Measurements from ENCODE around the gene ANAPC2.

The ANAPC2 gene

DNA sequence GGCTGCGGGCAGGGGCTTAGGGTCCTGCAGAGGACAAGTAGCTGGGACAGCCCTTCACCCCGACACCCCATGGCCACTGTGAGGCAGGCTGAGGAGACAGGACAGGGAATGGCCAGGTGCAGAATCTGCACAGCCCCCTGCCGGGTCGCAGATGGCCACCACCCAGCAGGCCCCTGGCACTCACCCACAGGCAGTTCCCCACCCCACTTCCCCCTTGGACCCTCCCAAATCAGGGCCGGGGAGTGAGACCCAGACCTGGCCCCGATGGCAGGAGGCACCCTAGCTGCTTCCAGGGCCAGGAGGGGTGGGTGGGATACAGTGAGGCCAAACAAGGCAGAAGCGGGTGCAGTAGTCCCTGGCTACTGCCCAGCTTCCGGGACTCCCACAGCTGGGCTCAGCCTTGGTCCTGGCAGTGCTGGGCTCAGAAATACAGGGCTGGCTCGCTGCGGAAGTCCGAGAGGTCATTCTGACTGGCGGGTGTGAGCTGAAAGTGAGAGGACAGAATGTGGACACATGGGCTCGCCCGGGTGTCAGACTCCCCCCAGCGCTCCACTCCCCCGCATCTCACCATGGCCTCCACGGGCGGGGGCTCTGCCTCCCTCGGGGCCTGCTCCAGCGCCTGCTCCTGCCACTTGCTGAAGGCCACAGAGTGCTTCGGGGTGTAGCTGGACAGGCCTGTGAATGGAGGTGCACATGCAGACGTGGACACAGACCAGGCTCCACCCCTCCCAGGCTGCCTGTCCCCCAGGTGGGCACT lies 3.5 kb upstream of the ANAPC2 start:
- DNase-seq = no peak

DNA sequence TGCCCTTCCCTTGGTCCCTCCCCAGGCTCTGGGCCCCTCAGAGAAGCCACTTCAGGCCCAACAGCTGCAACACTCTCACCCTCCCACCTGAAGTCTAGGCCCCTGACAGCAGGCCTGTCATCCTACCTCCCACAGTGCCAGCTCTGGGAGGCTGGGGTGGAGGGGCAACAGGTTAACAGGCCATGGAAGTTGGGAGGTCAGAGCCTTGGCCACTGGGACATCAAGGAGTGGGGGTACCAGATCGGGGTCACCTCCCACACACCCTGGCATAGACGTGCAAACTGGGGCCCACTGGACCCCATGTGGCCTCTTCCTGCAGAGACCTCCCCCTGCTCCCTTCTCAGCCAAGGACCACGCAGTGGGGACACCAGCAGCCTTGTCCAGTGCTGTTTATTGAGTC lies 2.9 kb upstream of the ANAPC2 start:
- no peak for DNase-seq

DNA sequence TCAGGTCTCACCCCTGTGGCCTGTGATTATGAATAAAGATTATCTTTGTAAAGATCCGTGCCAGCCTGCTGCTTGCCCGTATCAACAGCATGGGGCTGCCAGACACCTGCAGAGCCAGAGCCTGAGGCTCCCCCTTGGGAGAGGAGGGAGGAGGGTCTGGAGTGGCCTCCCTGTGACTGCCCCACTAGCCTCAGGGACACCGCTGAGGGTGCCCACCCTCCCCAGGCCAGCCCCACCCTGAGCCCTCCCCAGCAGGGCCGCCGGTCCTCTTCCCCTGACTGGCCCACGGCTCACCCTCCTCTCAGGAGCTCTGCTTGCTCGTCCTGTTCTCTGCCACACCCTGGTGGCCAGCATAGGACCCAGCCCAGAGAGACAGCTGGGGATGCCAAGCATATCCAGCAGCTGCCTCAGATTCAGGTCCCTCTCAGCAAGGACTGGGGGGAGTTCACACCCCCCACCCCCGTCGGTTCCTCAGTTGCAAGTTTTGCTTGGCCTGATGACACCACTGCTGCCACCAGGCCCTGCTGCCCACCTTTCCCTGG lies 2.0 kb upstream of the ANAPC2 start:
- no peak for DNase-seq

DNA sequence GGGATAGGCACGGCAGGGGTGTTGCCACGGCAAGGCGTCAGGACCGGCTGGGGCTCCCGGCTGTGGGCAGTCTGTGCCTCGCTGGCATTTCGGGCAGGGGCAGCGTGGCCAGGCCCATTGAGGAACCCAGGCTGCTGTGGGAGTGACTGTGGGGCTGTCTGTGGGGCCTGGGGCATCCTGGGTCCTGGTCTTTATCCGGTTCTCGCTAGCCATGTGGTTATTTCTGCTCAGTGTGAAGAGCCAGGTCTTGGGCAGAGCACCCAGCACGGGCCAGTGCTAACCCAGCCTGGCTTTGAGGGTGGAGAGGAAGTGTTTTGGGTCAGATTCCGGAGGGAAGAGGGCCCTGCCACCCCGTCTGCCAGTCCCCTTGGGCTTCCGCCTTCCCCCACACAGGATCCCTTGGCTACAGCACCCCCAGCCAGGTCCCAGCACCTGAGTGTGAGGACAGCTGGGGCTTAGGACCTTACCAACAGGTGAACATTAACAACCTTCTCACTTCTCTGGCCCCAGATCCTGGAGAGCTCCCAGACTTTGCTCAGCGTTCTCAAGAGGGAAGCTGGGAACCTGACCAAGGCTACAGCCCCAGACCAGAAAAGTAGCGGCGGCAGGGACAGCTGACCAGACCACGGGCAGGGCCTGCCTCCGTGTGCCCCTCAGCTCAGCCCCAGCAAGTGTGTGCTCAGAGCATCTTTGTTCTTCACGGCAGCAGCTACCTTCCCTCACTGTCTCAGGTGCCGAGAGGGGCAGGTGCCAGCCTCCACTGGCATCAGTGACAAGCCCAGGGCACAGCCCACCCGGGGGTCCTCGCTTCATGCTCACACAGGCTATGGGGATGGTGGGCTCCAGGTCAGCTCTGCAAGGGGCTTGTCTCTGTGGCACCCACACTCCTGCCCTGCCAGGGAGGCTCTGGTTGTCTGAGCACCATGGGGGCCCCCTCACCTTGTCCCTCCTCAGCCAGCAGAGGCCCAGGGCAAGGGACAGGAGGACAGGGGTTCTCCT lies 1.2 kb upstream of the ANAPC2 start:
- DNase-seq = no peak

DNA sequence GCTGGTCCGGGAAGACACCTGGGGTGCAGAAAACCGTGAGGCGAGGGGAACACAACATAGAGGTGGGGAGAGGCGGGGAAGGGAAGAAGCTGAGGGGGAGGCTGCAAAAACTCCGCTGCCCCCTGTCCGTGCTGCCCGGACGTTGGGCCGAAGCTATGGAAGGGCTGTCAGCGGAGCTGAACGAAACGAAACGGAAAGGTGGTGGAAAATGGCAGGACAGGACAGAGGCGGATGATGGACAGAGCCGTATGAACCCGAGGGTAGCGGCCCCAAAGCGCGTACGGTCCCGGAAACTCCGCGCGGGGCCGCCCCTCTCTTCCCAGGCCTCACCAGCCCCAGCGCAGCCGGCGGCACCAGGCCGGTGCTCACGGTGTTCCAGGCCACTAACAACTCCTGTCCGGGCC lies 272 bp downstream of the ANAPC2 start:
- no peak for DNase-seq

DNA sequence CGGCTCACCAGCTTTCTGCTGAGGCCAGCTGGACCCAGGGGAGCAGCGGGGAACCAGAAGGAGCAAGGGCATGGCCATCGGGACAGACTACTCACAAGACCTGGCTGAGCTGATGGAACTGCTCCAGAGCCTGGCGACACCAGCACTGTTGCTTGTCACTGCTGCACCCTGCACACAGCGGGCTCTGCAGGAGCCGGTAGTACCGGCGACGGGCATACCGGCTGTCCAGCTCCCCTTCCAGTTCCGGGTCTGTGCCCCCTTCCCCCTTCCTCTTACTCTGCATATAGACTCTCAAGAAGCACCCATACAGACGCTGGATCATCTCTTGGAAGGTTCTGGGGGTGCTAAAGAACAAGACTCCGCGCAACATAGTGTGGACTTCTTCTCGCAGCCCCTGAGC lies 974 bp downstream of the ANAPC2 start:
- no peak for DNase-seq

DNA sequence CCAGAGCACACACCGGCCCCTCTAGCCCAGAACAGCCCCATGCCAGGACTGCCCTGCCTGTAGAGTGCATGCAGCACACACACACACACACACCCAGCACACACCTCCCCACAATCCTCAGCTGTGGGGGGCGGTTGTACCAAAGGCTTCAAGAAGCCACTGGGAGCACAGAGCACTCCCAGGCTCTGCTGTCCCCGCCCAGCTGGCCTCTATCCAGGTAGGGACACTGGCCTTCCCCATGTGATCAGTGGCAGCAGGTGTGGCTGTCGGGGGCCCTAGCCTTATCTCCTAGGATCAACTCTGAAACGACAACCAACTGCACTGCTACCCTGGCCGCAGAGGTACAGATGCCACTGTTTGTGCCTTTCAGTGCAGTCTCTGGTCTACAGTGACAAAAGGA lies 2.0 kb downstream of the ANAPC2 start:
- DNase-seq = no peak

DNA sequence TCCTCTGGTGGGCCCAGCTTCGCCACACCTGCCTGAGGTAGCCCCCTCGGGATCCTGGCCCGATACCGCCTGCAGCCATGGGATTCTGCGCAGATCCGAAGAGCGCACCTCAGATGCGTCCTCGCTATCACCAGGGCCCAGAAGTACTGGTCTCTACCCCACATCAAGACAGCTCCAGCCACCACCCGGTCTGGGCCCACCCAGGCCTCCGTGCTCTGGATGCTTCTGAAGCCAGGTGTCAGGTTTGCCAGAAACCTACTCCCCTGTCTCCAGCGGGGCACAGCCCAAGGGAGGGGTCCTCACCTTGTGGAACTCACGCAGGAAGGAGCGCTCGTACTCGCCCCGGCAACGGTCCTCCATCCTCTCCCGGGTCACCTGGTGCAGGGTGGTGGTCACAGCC lies 2.4 kb downstream of the ANAPC2 start:
- DNase-seq = no peak

DNA sequence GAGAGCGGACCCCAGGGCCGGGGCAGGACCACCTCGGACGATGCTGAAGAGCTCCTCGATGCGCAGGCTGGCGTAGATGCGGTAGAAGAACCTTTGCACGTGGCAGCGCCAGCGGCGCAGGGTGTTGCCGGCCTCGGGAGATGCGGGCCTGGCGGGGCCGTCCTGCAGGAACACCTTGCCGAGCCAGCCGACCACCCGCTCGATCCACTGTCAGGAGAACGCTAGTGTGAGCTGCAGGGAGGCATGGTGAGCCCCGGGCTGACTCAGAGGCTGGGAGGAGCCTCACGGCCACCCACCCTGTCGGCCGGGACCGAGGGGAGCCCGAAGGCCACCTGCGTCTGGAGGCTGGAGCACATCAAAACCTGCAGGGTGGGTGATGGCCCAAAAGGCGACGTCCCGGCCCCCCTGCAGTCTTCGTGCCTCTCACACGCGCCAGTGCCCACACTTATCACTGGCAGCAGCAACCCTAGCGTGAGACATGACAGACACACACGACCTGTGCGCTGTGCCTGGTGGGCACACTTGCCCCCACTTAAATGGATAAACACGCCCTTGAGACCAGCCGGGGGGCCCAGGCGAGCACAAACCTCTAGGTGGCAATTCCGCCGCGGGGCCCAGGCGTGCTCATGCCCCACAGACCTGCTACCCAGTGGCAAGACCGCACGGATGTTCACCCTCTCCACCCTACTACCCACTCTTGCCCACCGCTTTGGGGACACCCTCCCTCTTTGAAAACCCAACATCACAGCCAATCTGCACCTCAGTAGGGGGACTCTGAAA lies 3.3 kb downstream of the ANAPC2 start:
- no peak for DNase-seq

DNA sequence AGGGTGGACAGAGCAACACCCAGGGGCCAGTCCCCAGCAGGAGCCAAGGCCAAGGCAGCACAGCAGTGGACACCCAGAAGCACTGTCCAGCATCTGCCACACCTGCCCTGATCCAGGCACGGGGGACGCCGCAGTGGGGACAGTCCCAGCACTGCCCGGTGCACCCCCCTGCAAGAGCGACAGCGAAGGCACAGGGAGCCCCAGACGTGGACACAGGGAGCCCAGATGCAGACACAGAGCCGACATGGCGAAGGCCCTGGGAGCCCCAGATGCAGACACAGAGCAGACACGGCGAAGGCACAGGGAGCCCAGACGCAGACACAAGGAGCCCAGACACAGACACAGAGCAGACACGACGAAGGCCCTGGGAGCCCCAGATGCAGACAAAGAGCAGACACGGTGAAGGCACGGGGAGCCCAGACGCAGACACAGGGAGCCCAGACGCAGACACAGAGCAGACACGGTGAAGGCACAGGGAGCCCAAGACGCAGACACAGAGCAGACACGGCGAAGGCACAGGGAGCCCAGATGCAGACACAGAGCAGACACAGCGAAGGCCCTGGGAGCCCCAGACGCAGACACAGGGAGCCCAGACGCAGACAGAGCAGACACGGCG lies 4.3 kb downstream of the ANAPC2 start:
- no peak for DNase-seq

DNA sequence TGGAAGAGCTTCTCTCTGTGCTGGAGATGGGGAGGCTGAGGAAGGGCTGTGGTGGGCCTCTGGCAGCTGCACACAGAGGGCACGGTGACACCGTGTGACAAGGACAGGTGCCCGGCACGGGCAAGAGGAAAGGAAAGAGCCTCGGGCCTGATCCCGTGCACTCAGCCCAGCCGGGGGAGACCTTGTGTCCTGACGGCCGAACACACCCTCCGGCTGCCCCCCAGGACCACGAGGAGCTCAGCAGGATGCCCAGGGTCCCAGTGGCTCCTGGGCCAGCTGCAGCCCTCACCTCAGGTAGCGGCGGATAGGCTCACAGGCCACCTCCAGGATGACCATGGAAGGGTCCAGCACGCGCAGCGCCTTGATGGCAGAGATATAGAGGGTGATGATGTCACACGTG lies 5.5 kb downstream of the ANAPC2 start:
- no peak for DNase-seq

DNA sequence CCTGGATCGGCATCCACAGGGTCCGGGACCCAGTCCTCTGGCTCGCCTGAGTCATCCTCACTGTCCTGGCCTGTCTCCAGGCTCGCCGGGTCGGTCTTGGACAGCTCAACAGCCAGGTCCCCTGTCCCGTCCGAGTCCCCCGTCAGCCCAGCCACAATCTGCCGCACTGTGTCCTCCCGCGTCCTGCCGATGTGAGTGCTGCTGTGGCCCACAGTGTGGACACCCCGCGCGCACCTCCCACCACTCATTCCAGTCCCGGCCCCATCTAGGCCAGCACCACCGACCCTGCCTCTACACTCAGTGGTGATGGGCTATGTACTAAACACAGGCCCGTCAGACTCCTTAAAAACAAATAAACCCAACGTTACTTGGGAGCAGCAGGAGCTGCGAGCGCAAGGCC lies 6.7 kb downstream of the ANAPC2 start:
- DNase-seq = no peak

DNA sequence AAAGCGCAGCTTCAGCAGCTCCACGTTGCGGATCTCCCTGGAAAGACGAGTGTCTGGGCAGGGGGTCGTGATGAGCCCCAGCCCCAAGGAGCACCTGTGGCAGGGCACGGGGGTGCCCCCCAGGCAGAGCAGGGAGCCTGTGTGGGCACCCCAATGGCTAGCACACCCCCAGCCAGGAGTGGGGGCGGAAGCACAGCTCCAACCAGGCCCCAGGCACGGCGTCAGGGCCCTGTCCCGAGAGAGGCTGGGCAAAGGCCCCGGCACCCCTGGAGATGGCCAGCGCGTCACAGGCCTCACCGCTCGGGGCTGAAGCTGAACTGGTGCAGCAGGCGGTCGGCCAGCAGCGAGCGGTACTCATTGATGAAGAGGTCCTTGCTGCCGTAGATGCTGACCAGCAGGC lies 7.9 kb downstream of the ANAPC2 start:
- no peak for DNase-seq

DNA sequence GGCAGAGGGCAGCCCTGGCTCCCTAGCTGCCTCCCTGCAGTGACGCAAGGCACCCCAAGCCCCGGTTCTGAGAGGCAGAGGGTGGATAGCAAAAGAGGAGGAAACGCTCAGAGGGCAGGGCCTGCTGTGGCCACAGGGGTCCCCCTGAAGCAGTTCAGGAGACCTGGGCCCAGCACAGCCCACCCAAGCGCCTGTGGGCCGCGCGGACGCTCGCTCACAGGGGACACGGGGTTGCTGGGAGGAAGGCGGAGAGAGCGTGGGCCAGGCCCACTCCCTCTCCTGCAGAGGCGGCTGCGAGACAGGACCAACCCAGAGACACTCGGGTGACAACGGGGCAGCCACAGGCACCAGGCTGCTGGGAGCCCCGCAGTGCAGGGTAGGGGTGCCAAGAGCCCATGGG lies 8.6 kb downstream of the ANAPC2 start:
- DNase-seq = no peak

DNA sequence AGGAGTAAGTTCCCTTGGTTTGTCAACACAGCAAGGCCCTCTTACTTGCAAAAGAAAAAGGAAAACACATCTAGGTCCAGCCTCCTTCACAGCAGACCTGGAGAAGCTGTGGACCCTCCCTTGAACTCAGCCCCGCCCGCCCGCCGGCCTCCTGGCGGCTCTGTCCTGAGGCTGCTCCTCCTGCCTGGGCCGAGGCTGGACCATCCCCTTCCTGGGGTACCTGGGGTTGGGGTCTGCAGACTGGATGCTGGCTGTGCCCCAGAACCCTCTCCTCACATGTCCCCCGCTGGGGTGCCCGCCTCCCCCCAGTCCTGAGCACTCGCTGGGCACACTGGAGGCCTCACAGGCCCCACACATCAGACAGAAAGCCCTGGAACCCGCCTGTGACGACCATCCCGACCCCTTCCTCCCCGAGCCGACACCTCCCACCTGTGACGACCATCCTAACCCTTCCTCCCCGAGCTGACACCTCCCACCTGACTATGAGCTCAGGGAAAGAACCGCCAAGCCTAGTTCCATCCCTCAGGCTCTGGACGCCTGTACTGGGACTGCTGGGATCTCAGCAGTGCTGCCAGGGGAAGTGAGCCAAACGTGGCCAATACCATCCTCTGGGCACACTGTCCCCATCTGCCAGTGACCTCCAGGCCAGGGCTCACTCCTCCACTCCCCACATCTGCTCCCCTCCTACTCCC lies 9.3 kb downstream of the ANAPC2 start:
- DNase-seq = no peak

DNA sequence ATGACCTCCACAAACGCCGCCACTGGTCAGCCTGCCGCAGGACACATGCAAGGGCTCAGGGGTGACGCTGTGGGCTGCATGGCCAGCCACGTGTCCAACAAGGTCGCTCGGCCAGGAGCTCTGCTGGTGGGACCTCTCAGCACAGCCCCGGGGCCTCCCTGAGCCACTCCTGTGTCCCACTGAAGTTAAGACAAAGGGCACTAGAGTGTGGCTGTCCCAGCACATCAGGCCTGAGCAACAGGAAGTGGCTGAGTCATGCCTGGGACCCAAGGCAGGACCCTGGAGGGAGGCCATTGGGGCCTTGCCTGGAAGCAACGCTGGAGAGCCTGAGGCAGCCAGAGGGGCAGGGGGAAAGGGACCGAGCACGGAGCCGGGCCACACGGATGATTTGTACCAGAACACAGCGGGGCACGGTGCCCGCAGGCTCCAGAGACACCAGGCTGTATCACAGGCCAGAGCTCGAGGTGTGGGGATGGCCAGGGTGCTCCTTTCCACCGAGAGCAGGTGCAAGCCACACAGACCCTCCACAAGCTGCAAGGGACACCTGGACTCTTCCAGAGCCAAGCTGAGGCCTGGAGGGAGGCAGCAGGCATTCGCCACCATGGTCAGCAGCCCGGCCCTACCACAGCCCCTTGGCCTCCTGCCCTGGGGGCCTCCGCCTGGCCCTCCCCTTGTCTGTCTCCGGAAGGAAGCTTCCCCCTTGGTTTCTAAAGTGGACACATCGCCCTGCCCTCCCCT lies 10.0 kb downstream of the ANAPC2 start:
- DNase-seq = no peak

DNA sequence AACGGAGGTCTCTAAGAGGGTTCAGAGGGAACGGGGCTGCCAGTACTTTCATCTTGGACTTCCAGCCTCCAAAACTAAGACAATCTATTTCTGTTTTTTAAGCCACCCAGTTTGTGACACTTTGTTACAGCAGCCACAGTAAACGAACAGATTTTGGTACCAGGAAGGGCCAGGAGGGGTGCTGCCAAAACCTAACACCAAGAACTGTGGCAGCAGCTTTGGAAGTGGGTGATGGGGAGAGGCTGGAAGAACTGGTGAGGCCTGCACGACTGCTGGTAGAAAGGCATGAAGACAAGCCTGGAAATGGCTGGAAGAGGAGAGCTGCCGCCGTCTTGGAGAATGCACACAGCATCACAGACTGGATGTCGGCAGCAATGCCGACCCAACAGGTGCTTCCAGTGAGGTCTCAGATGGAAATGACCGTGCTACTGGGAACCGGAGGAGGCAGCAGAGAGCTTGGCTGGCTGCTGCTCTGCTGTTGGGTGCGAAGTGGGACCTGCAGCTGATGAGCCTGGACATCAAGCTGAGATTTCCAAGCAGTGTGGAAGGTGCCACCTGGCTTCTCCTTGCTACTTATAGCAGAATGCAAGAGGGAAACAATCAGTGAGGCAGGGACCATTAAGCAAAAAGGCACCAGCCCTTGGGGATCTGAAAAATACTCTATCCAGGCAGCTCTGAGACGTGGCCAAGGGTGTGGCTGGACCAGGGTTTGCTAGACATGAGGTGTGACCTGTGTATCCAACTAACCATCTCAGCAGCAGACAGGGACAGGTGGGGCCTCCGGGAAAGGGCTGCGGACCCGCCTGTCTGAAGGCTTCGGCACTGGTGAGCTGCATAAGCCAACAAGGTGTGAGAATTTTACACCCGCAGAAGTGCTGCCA lies 11.8 kb downstream of the ANAPC2 start:
- DNase-seq = peak; percentile 23

DNA sequence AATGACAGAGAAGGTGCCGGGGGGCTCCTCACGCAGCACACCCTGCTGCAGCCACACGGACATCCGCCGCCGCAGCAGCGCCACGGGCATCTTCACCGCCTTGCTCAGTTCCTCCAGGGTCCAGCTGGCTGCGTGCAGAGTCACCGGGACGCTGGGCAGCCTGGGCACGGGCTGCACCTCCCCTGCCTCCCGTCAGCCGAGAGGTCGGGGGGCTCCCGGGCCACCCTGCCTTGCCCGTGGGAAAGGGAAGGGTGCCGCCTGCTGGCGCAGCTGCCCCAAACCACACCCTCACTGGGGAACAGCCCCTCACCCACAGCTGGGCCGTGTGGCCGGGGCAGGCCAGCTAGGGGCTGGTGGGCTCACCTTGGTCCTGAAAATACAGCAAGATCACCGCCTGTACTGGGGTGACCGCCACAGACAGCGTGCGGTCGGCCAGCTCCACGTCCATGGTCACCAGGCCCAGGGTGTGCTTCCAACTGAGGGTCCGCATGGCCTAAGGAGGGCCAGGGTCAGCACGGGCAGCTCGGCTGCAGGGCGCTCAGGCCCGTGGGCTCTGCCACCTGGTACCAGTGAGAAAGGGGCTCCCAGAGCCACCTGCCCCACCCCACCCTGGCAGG lies 12.9 kb downstream of the ANAPC2 start:
- DNase-seq = no peak

DNA sequence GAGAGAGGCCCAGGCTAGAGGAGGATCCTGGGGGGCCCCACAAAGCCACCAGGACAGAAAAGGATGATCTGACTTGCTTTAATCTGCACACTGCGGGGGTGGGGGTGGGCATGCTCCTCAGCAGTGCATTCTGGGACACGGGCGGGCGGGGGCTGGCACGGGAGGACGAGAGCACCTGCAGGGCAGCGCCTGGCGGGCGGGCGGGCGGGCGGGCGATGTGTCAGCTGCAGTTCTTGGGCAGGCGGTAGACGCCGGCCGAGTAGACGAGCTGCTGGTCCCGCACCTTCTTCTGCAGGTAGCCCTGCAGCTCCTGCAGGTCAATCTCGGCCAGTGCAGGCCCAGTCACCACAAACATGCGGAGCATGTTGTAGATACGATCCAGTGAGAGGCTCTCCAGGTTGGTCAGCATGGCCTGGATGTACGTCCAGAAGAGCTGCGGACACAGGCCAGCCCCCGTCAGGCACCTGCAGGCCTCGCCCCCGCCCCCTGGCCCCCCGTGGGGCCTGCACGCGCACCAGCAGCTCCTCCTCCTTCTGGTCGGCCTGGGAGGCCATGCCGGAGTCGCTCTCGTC lies 13.6 kb downstream of the ANAPC2 start:
- no peak for DNase-seq

All from CD4-positive, alpha-beta T cell treated with Interferon gamma for 1 hour (primary cell).